ENCODE measurements around the gene FAM193B. TPM values are rescaled to one million over a fixed set of nuclear protein-coding genes. Genes with fewer than 3 reads are reported as not detected.

The FAM193B gene
- total and polyA plus RNA-seq, 9 of the 15 experiments (the other 6 are each of a cell fraction or from before 2014, with no cell fraction given) = 4.4 to 76.4 (median 37.3) TPM

GRCh38 chr5:177509991-177510566 lies 44.3 kb downstream of the FAM193B start:
- intact Hi-C loops (cut with micrococcal nuclease) = no loop called here
- 62% methylated on average over 11 of the region's 11 CpGs for WGBS (ENCODE audit: insufficient coverage, low coverage, missing lambda C conversion rate)
- in situ Hi-C loops (cut with MboI) = no loop called here
- H3K4me1 ChIP-seq (replicated peaks in 1 of 2; ENCODE audit: control insufficient read depth in 2 of 2, insufficient read depth in 2 of 2, low read length in 2 of 2) = peaks cover 27 to 58% of the 10 kb centered on the region in 2 experiments
- peak overlapping the region; percentile 75 for H3K4me2 ChIP-seq (ENCODE audit: insufficient read depth, low read length)
- no peak overlapping the region; the same call in 1 of the 2 replicates for H3K4me3 ChIP-seq
- H4K20me1 ChIP-seq (replicated peaks; ENCODE audit: control insufficient read depth, insufficient read depth, low read length) = no peaks in the 10 kb centered on the region
- no peaks in the 10 kb centered on the region for H3K9me3 ChIP-seq (replicated peaks; ENCODE audit: control insufficient read depth, insufficient read depth, low read depth, low read length)
- ATAC-seq (peak; percentile 21), FAIRE-seq (peak; percentile 48), DNase-seq (ENCODE audit: extremely low read depth in 1 of 4, low spot score in 3 of 4) (no peak)
- H3K9me1 ChIP-seq (ENCODE audit: control insufficient read depth, insufficient read depth, low read length) = no peaks in the 10 kb centered on the region
- peak overlapping the region; percentile 66 to 89; a peak in 3 of 4 replicates for H3K9ac ChIP-seq (ENCODE audit: insufficient read depth in 1 of 2, low read depth in 2 of 2, low read length in 2 of 2)
- no TSS peak for BruUV-seq (replicated peaks)
- no peaks in the 10 kb centered on the region for H3K27me3 ChIP-seq (ENCODE audit: control insufficient read depth in 2 of 2, insufficient read depth in 2 of 2, low read length in 2 of 2)
- peaks cover 70% of the 10 kb centered on the region for H3K36me3 ChIP-seq (ENCODE audit: control insufficient read depth, insufficient read depth, low read length)
- peak overlapping the region; percentile 80 for H3K27ac ChIP-seq (ENCODE audit: extremely low read depth, low read depth, low read length)
- CTCF ChIA-PET (ENCODE audit: low intra/inter-chr PET ratio) = interaction anchor here (0.6 kb wide), 1 partner anchor 53 kb away, joined by 3 read pairs; no protein-coding TSS in a partner anchor
- H3K79me2 ChIP-seq (ENCODE audit: control insufficient read depth, insufficient read depth, low read length) = peaks cover 23% of the 10 kb centered on the region
- 0 out of 2 replicates have a peak overlapping the region, but pooled peaks have one; percentile 69 for H2AFZ ChIP-seq (ENCODE audit: low read depth, low read length)
- POLR2A ChIA-PET = interaction anchor here (0.6 to 4.5 kb wide), 6 partner anchors 11 to 79 kb away, joined by 3 to 26 read pairs (median 7); partner anchors contain the start of gene PDLIM7
- TF ChIP-seq ZFP36 (IDR thresholded peaks at IDR 0.05; ENCODE audit: low read depth, low read length, partially characterized antibody) (peak; percentile 60), NR2C1 (IDR thresholded peaks at IDR 0.05) (no peak), NR2C1 (tag; IDR thresholded peaks at IDR 0.05) (0 out of 2 replicates have a peak, but pooled peaks have one; percentile 16), SAFB2 (IDR thresholded peaks at IDR 0.05; ENCODE audit: borderline replicate concordance, low read depth, low read length, severe bottlenecking) (no peak), POLR2G (IDR thresholded peaks at IDR 0.05; ENCODE audit: low read depth, low read length) (peak; percentile 30; the same call in 1 of the 2 replicates), GATAD2B (IDR thresholded peaks at IDR 0.05; ENCODE audit: borderline replicate concordance) (no peak), CTCFL (IDR thresholded peaks at IDR 0.05; ENCODE audit: borderline replicate concordance, insufficient read depth, low read depth, low read length, poor library complexity, severe bottlenecking) (peak; percentile 43), NR0B1 (IDR thresholded peaks at IDR 0.05; ENCODE audit: partially characterized antibody) (no peak), HDGF (IDR thresholded peaks at IDR 0.05) (0 out of 2 replicates have a peak, but pooled peaks have one; percentile 40), RBFOX2 (IDR thresholded peaks at IDR 0.05; ENCODE audit: low read depth, low read length) (0 out of 2 replicates have a peak, but pooled peaks have one; percentile 20), RBM25 (IDR thresholded peaks at IDR 0.05; ENCODE audit: low read depth, low read length, severe bottlenecking) (no peak), POLR2A (conservative IDR thresholded peaks at IDR 0.05) (peak; percentile 34; the same call in 1 of the 2 replicates), ZBTB7A (IDR thresholded peaks at IDR 0.05; ENCODE audit: borderline replicate concordance, control insufficient read depth, low read depth, low read length) (peak; percentile 16; the same call in 1 of the 2 replicates), ZBTB43 (CRISPR knock-in tag; IDR thresholded peaks at IDR 0.05) (no peak), TFE3 (CRISPR knock-in tag; IDR thresholded peaks at IDR 0.05) (0 out of 2 replicates have a peak, but pooled peaks have one; percentile 10)

All from K562 (cell line).